OCI-M2 (cell line): Measurements from ENCODE around the gene CENPP.

Source experiments
- DNase-seq: peaks from one replicate; lab custom pipeline; 2025; ENCODE audit not compliant: unreplicated experiment; lab: John Stamatoyannopoulos, UW

CENPP gene

GRCh38 chr9:92633614-92634278 lies 308.0 kb downstream of the CENPP start:
- no peak for DNase-seq

GRCh38 chr9:92634712-92635605 lies 309.2 kb downstream of the CENPP start:
- DNase-seq = peak; percentile 4

GRCh38 chr9:92635760-92636159 lies 310.0 kb downstream of the CENPP start:
- DNase-seq = no peak

GRCh38 chr9:92636627-92637026 lies 310.9 kb downstream of the CENPP start:
- DNase-seq = no peak

GRCh38 chr9:92637326-92637725 lies 311.6 kb downstream of the CENPP start:
- DNase-seq = no peak

GRCh38 chr9:92637886-92638620 lies 312.3 kb downstream of the CENPP start:
- no peak for DNase-seq

GRCh38 chr9:92638621-92639101 lies 312.9 kb downstream of the CENPP start:
- no peak for DNase-seq

GRCh38 chr9:92639124-92639523 lies 313.4 kb downstream of the CENPP start:
- DNase-seq = no peak

GRCh38 chr9:92639791-92640271 lies 314.1 kb downstream of the CENPP start:
- DNase-seq = no peak

- DNase-seq = no peak
These were observed 314.8 kb downstream of the CENPP start for GRCh38 chr9:92640398-92641091.

GRCh38 chr9:92641092-92641809 lies 315.5 kb downstream of the CENPP start:
- DNase-seq = no peak

GRCh38 chr9:92642041-92642451 lies 316.3 kb downstream of the CENPP start:
- DNase-seq = no peak

GRCh38 chr9:92642564-92642963 lies 316.8 kb downstream of the CENPP start:
- no peak for DNase-seq

- no peak for DNase-seq
These were observed 318.5 kb downstream of the CENPP start for GRCh38 chr9:92644278-92644677.

GRCh38 chr9:92645041-92645440 lies 319.3 kb downstream of the CENPP start:
- no peak for DNase-seq

- no peak for DNase-seq
These were observed 322.1 kb downstream of the CENPP start for GRCh38 chr9:92647671-92648473.

GRCh38 chr9:92648474-92648971 lies 322.8 kb downstream of the CENPP start:
- DNase-seq = no peak

GRCh38 chr9:92649007-92649406 lies 323.3 kb downstream of the CENPP start:
- DNase-seq = no peak

GRCh38 chr9:92650296-92650695 lies 324.5 kb downstream of the CENPP start:
- DNase-seq = no peak
